SK-N-SH treated with all-trans-retinoic acid at 6 μM for 48 hours (cell line): ENCODE data around the gene PVALEF.

Source experiments
- BACH2 ChIP-seq: fragments of 250-450 bp; sonication (Bioruptor Pico); IDR thresholded peaks from 2 replicates; pipeline ENCODE4 v1.9.0; 2021; ENCODE audit warnings: mild to moderate bottlenecking, borderline replicate concordance
- TF ChIP-seq, protein P1 (sequence below): fragments of 250-450 bp; sonication (Bioruptor Pico); IDR thresholded peaks from 2 replicates; pipeline ENCODE4 v1.5.1; 2021; ENCODE audit warnings: mild to moderate bottlenecking, moderate library complexity

DNA sequence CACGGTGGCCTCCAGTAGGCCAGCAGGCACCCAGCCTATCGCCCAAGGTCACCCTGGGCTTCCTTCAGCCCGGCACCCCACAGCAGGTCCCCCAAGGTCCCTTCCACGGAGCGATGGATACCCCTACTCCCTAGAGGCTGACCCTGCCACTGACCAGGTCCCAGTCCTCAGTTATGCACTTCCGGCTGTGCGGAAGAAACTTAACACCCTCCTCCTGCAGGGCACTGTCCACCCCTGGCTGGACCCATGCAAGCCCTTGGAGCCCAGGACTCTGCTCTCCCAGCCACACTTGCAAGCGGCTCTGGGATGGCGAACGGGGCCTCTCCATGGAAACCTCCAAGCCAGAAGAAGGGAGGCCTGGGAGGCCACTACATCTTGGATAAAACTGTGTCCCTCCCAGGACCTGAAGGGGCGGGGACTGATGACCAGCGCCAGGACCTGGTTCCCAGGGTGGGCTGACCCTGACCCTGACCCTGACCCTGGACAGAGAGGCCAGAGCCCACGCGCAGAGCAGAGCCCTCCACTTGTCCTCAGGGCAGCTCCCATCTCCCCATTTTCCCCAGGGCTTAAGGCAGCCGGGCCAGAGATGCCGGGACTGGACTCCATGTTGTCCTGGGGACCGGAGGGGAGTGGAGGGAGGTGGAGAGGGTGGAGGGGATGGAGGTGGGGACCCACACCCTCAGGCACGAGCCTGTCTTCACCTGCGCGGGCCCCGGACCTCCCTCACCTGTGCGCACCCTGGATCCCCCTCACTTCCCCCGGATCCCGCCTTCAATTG is 56.7 kb downstream of the PVALEF start:
- TF ChIP-seq, protein P1, sequence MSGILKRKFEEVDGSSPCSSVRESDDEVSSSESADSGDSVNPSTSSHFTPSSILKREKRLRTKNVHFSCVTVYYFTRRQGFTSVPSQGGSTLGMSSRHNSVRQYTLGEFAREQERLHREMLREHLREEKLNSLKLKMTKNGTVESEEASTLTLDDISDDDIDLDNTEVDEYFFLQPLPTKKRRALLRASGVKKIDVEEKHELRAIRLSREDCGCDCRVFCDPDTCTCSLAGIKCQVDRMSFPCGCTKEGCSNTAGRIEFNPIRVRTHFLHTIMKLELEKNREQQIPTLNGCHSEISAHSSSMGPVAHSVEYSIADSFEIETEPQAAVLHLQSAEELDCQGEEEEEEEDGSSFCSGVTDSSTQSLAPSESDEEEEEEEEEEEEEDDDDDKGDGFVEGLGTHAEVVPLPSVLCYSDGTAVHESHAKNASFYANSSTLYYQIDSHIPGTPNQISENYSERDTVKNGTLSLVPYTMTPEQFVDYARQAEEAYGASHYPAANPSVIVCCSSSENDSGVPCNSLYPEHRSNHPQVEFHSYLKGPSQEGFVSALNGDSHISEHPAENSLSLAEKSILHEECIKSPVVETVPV (CRISPR knock-in tag), result no peak
- no peak for TF ChIP-seq BACH2 (CRISPR knock-in tag)
